IPS-15b (cell line): ENCODE measurements around the gene NFIB.

Experiments
- H3K27me3 ChIP-seq: one replicate; pipeline ENCODE4 v1.6.1; 2013; ENCODE audit warnings: low read length; ENCODE audit not compliant: control insufficient read depth, insufficient read depth
- H3K36me3 ChIP-seq: one replicate; pipeline ENCODE4 v1.6.1; 2013; ENCODE audit warnings: low read length; ENCODE audit not compliant: control insufficient read depth, insufficient read depth
- H3K4me1 ChIP-seq: one replicate; pipeline ENCODE4 v1.6.1; 2013; ENCODE audit warnings: mild to moderate bottlenecking, low read length; ENCODE audit not compliant: control insufficient read depth, insufficient read depth
- H3K4me3 ChIP-seq: one replicate; pipeline ENCODE4 v1.5.1; 2013; ENCODE audit warnings: low read depth, low read length
- H3K9ac ChIP-seq: one replicate; pipeline ENCODE4 v1.6.1; 2013; ENCODE audit warnings: low read depth, mild to moderate bottlenecking, low read length
- H3K9me3 ChIP-seq: one replicate; pipeline ENCODE4 v1.6.1; 2013; ENCODE audit warnings: mild to moderate bottlenecking, low read length; ENCODE audit not compliant: control insufficient read depth, insufficient read depth

Gene NFIB

GRCh38 chr9:14158136-14158813, 155.7 kb downstream of the NFIB start:
- no peak overlapping the region for H3K4me3 ChIP-seq
- no peaks in the 10 kb centered on the region for H3K27me3 ChIP-seq
- peaks cover 2% of the 10 kb centered on the region for H3K4me1 ChIP-seq
- no peaks in the 10 kb centered on the region for H3K9me3 ChIP-seq
- H3K9ac ChIP-seq, result no peak overlapping the region
- no peaks in the 10 kb centered on the region for H3K36me3 ChIP-seq

- H3K4me3 ChIP-seq, result no peak overlapping the region
- peaks cover 3% of the 10 kb centered on the region for H3K4me1 ChIP-seq
- H3K27me3 ChIP-seq, result no peaks in the 10 kb centered on the region
- no peak overlapping the region for H3K9ac ChIP-seq
- no peaks in the 10 kb centered on the region for H3K36me3 ChIP-seq
- no peaks in the 10 kb centered on the region for H3K9me3 ChIP-seq
Measured at GRCh38 chr9:14157191-14157590, 156.8 kb downstream of the NFIB start.

DNA sequence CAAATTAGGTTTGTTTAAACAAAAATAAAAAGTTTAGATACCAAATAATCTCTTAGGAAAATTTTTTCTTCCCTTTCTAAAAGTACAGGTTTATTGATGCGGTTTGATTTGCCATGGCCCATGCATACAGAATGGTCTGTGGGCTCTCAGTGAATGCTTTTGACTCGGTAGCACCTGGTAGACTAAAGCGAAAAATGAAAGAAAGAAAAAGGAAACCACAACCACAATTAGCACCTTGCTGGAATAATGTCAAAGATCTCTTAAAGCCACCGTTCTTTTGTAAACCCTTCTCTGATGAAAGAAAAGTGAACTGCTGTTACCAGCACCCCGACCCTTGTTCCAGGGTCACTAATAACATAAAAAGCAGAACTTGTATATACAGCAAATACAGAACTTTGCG, 157.9 kb downstream of the NFIB start:
- H3K9me3 ChIP-seq, result no peaks in the 10 kb centered on the region
- no peaks in the 10 kb centered on the region for H3K36me3 ChIP-seq
- no peak overlapping the region for H3K9ac ChIP-seq
- H3K27me3 ChIP-seq, result no peaks in the 10 kb centered on the region
- H3K4me3 ChIP-seq, result no peak overlapping the region
- peaks cover 3% of the 10 kb centered on the region for H3K4me1 ChIP-seq

DNA sequence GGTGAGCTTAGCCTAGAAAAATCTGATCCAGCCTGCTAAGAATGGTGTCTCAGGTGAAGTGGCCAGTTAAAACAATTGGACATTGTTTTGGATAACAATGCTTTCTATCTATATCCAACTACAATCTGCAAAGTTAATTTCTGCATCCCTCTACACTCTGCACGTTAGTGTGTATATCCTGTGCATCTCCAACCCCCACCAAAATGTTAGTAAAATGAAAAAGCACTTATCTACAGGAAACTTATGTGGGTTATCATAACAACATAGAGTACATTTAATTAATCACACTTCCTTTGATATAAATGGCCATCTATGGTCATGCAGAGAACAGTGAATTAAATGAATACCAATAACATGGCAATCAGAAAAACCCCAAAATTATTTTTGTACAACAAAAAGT, 158.7 kb downstream of the NFIB start:
- Histone ChIP-seq H3K4me3 (no peak overlapping the region), H3K36me3 (no peaks in the 10 kb centered on the region), H3K4me1 (peaks cover 3% of the 10 kb centered on the region), H3K9ac (no peak overlapping the region), H3K9me3 (no peaks in the 10 kb centered on the region), H3K27me3 (no peaks in the 10 kb centered on the region)

DNA sequence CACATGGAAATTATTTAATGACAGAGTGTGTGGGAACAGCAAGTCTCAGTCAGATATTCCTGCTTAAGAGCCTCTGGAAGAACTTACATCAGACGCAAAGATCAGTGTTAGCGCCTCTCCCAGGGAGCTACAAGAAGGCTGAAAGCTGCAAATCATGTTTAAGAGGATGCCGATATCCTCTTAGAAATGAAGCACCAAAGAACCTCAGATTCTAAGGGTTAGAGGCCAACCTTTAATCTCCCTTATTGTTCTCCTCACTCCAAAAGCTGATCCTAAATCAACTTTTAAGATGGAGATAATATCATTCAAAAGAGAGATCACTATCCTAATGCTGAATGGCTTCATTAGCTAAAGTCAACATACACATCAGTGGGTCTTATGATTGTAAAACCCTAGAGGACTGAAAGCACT, 160.6 kb downstream of the NFIB start:
- no peaks in the 10 kb centered on the region for H3K27me3 ChIP-seq
- H3K36me3 ChIP-seq, result no peaks in the 10 kb centered on the region
- no peak overlapping the region for H3K4me3 ChIP-seq
- H3K9me3 ChIP-seq, result no peaks in the 10 kb centered on the region
- no peak overlapping the region for H3K9ac ChIP-seq
- peaks cover 3% of the 10 kb centered on the region for H3K4me1 ChIP-seq

GRCh38 chr9:14151451-14151850, 162.5 kb downstream of the NFIB start:
- no peak overlapping the region for H3K4me3 ChIP-seq
- peaks cover 3% of the 10 kb centered on the region for H3K4me1 ChIP-seq
- H3K9ac ChIP-seq, result no peak overlapping the region
- H3K9me3 ChIP-seq, result no peaks in the 10 kb centered on the region
- H3K27me3 ChIP-seq, result no peaks in the 10 kb centered on the region
- H3K36me3 ChIP-seq, result no peaks in the 10 kb centered on the region

DNA sequence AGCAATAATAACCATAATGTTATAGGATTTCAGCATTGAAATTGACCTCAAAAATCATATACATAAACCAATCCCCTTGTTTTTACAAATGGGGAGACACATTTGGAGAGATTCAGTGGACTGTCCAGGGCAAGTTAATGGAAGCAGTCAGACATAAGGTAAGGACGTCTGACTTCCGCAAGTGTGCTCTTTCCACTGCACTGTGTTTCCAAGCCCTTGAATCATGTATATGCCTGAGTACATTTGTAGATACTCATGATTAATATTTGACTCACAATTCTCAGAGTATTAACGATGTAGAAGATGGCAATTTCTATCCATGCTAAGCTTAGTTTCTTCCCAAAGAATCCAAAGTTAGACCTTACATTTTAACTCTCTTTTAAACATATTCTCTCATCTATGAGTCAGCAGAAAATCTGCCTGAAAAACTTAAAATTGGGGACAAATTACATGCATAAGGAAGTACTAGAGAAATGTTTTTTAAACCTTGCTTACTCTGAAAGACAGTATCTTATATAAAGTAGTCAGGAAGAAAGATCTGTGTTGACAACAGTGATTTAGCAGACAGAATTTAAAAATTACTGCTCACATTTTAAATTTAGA, 165.3 kb downstream of the NFIB start:
- H3K4me1 ChIP-seq, result peaks cover 3% of the 10 kb centered on the region
- H3K9ac ChIP-seq, result no peak overlapping the region
- no peaks in the 10 kb centered on the region for H3K9me3 ChIP-seq
- no peaks in the 10 kb centered on the region for H3K27me3 ChIP-seq
- no peaks in the 10 kb centered on the region for H3K36me3 ChIP-seq
- H3K4me3 ChIP-seq, result no peak overlapping the region

GRCh38 chr9:14147738-14148137, 166.2 kb downstream of the NFIB start:
- no peaks in the 10 kb centered on the region for H3K9me3 ChIP-seq
- no peaks in the 10 kb centered on the region for H3K27me3 ChIP-seq
- no peaks in the 10 kb centered on the region for H3K36me3 ChIP-seq
- H3K9ac ChIP-seq, result no peak overlapping the region
- no peaks in the 10 kb centered on the region for H3K4me1 ChIP-seq
- H3K4me3 ChIP-seq, result no peak overlapping the region

DNA sequence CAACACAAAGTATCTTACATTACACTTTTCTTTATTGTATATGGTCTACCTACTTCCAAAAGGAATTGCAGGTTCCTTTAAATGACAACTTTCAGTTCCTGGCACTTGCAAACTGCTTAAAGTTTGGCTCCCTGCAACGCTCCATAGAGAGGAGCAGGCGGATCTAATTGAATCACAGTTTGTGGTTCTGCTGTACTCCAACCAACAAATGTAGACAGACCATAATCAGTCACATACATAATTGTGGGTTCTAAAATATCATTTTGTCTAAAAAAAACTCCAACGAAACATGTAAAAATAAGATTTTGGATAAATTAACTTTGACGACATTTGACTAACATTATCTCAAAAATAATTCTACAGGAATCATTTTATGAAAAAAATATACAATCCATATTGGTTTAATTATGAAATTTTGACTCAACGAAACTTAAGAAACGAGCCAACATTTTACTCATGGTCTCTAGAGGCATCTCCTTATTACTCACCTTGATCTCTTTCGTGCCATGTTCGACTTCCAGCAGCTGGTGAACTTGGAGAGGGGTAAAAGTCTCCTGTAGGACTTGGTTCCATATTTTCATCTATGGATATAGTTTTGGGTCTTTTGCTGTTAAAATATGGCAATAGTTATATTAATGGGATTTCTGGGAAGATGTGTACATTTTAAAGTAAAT, 167.6 kb downstream of the NFIB start:
- H3K4me3 ChIP-seq, result no peak overlapping the region
- no peak overlapping the region for H3K9ac ChIP-seq
- H3K9me3 ChIP-seq, result no peaks in the 10 kb centered on the region
- no peaks in the 10 kb centered on the region for H3K36me3 ChIP-seq
- no peaks in the 10 kb centered on the region for H3K4me1 ChIP-seq
- H3K27me3 ChIP-seq, result no peaks in the 10 kb centered on the region

- Histone ChIP-seq H3K27me3 (no peaks in the 10 kb centered on the region), H3K9me3 (no peaks in the 10 kb centered on the region), H3K4me3 (no peak overlapping the region), H3K4me1 (no peaks in the 10 kb centered on the region), H3K9ac (no peak overlapping the region), H3K36me3 (no peaks in the 10 kb centered on the region)
Measured at GRCh38 chr9:14144215-14144614, 169.7 kb downstream of the NFIB start.

- H3K4me3 ChIP-seq, result no peak overlapping the region
- H3K4me1 ChIP-seq, result no peaks in the 10 kb centered on the region
- no peaks in the 10 kb centered on the region for H3K9me3 ChIP-seq
- H3K27me3 ChIP-seq, result no peaks in the 10 kb centered on the region
- H3K36me3 ChIP-seq, result no peaks in the 10 kb centered on the region
- no peak overlapping the region for H3K9ac ChIP-seq
Measured at GRCh38 chr9:14141699-14142098, 172.2 kb downstream of the NFIB start.

GRCh38 chr9:14140096-14140697, 173.7 kb downstream of the NFIB start:
- no peak overlapping the region for H3K9ac ChIP-seq
- H3K4me3 ChIP-seq, result no peak overlapping the region
- no peaks in the 10 kb centered on the region for H3K36me3 ChIP-seq
- H3K27me3 ChIP-seq, result no peaks in the 10 kb centered on the region
- H3K4me1 ChIP-seq, result no peaks in the 10 kb centered on the region
- H3K9me3 ChIP-seq, result no peaks in the 10 kb centered on the region
